Spinal cord (tissue), 10 donors: ENCODE measurements around the gene IZUMO1R. TPM values are rescaled to one million over a fixed set of nuclear protein-coding genes. Genes with fewer than 3 reads are reported as not detected.
"Not testable (repeated sequence)": the region's sequence is repeated elsewhere in the genome, so short reads cannot be mapped to it uniquely, and the experiment has no call there.

Experiments used
- DNase-seq, 6 donors: peaks; one replicate each; pipeline versions ENCODE4 v3.0.0 to v3.0.0-alpha.2; 2013 to 2015; ENCODE audit warnings: low spot score in 6 of 6, low read depth in 4 of 6
- H3K27ac ChIP-seq: one replicate; pipeline ENCODE4 v1.5.1; 2013; ENCODE audit warnings: low read depth, low read length, control low read depth
- H3K27me3 ChIP-seq: one replicate; pipeline ENCODE4 v1.6.1; 2013; ENCODE audit warnings: low read length; ENCODE audit not compliant: control insufficient read depth, insufficient read depth
- H3K36me3 ChIP-seq: one replicate; pipeline ENCODE4 v1.6.1; 2013; ENCODE audit warnings: low read length; ENCODE audit not compliant: control insufficient read depth, insufficient read depth
- H3K4me1 ChIP-seq: one replicate; pipeline ENCODE4 v1.6.1; 2013; ENCODE audit warnings: low read length; ENCODE audit not compliant: control insufficient read depth, insufficient read depth
- H3K4me3 ChIP-seq: one replicate; pipeline ENCODE4 v1.5.1; 2013; ENCODE audit warnings: low read depth, low read length, control low read depth
- H3K9me3 ChIP-seq: one replicate; pipeline ENCODE4 v1.6.1; 2013; ENCODE audit warnings: low read length; ENCODE audit not compliant: control insufficient read depth, insufficient read depth
- WGBS: methylation state at CpG from one replicate; pipeline ENCODE4 v1.1.5; 2013; ENCODE audit warnings: missing lambda C conversion rate; ENCODE audit not compliant: insufficient coverage; 5-methylcytosine and 5-hydroxymethylcytosine counted together
- polyA plus RNA-seq, 2 donors: library from polyadenylated mRNA; unstranded; fragments of 120-200 nt; gene quantifications; one replicate each; pipeline ENCODE4 v1.2.1, GENCODE V29; 2013; ENCODE audit not compliant: insufficient read length in 2 of 2
- total RNA-seq, 2 donors: library from RNA; depleted of rRNA in 1 of 2; stranded (reverse); fragments of 120-200 nt in 1 of 2; fragments of >200 nt in 1 of 2; gene quantifications; one replicate each; pipeline versions ENCODE4 v1.2.3 to v1.2.4, GENCODE V29; 2013 to 2014
- donor health status: healthy.

IZUMO1R gene
- total and polyA plus RNA-seq, 4 donors: 0.27 to 0.28 TPM; not detected in 2

DNA sequence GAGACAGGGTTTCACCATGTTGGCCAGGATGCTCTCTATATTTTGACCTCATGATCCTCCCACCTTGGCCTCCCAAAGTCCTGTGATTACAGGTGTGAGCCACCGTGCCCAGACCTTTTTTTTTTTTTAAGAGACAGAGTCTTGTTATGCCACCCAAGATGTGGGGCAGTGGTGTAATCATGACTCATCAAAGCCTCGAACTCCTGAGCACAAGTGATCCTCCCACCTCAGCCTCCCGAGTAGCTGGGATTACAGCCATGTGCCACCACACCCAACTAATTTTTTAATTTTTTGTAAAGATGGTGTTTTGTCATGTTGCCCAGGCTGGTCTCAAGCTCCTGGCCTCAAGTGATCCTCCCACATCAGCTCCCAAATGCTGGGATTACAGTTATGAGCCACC lies 37.9 kb downstream of the IZUMO1R start:
- H3K27ac ChIP-seq: no peak overlapping the region
- no peak overlapping the region for H3K4me3 ChIP-seq
- DNase-seq: no peak
- H3K27me3 ChIP-seq: no peaks in the 10 kb centered on the region
- H3K9me3 ChIP-seq: no peaks in the 10 kb centered on the region
- H3K36me3 ChIP-seq: no peaks in the 10 kb centered on the region
- WGBS: 80% methylated on average over 1 of the region's 3 CpGs
- H3K4me1 ChIP-seq: no peaks in the 10 kb centered on the region

GRCh38 chr11:94343495-94343894 lies 39.1 kb downstream of the IZUMO1R start:
- WGBS: no CpG with 5 or more reads among the region's 1 CpG
- Histone ChIP-seq H3K4me1 (no peaks in the 10 kb centered on the region), H3K27me3 (no peaks in the 10 kb centered on the region), H3K4me3 (no peak overlapping the region), H3K9me3 (no peaks in the 10 kb centered on the region), H3K36me3 (no peaks in the 10 kb centered on the region), H3K27ac (no peak overlapping the region)
- peak in 1 of 6 donors; percentile 62 for DNase-seq

DNA sequence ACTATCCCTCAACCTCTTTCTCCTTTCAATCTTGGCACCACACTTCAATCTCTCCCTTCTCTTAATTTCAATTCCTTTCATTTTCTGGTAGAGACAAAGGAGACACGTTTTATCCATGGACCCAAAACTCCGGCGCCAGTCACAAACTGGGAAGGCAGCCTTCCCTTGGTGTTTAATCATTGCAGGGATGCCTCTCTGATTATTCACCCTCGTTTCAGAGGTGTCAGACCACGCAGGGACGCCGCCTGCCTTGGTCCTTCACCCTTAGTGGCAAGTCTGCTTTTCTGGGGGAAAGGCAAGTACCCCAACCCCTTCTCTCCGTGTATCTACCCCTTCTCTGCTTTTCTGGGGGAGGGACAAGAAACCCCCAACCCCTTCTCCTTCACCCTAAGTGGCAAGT lies 41.9 kb downstream of the IZUMO1R start:
- H3K36me3 ChIP-seq, H3K27me3 ChIP-seq, DNase-seq, H3K4me1 ChIP-seq, H3K9me3 ChIP-seq, H3K27ac ChIP-seq, H3K4me3 ChIP-seq: not testable (repeated sequence)
- no CpG with 5 or more reads among the region's 8 CpGs for WGBS

- H3K27me3 ChIP-seq, H3K27ac ChIP-seq, H3K36me3 ChIP-seq, H3K9me3 ChIP-seq, H3K4me3 ChIP-seq, H3K4me1 ChIP-seq, DNase-seq: not testable (repeated sequence)
- 40% methylated on average over 3 of the region's 10 CpGs for WGBS
These were observed 46.6 kb downstream of the IZUMO1R start for GRCh38 chr11:94350850-94351563.

Other genes with a start within 250 kb of the IZUMO1R start
- 10 to 100 TPM; 46.7 to 69.9 TPM for gene PANX1, start 175.7 kb upstream of the IZUMO1R start, total RNA-seq
- gene PANX1, start 175.7 kb upstream of the IZUMO1R start, polyA plus RNA-seq: 10 to 100 TPM; 29.4 to 39.9 TPM
- gene GPR83, start 96.8 kb downstream of the IZUMO1R start, total RNA-seq: 1 to 10 TPM; 5.3 to 7.1 TPM
- 1 to 10 TPM; 3.6 to 4.0 TPM for gene GPR83, start 96.8 kb downstream of the IZUMO1R start, polyA plus RNA-seq
- gene MRE11, start 189.3 kb downstream of the IZUMO1R start, total RNA-seq: 10 to 100 TPM; 26.3 to 26.5 TPM
- 10 to 100 TPM; 10.6 to 12.3 TPM for gene MRE11, start 189.3 kb downstream of the IZUMO1R start, polyA plus RNA-seq
- 10 to 100 TPM; 18.6 to 21.5 TPM for gene ANKRD49, start 189.4 kb downstream of the IZUMO1R start, total RNA-seq
- 10 to 100 TPM; 11.2 to 13.6 TPM for gene ANKRD49, start 189.4 kb downstream of the IZUMO1R start, polyA plus RNA-seq
- 1 to 10 TPM in 1 of 2 donors, under 1 TPM in 1; 0.69 to 4.7 TPM for gene C11orf97, start 207.9 kb downstream of the IZUMO1R start, total RNA-seq
- gene C11orf97, start 207.9 kb downstream of the IZUMO1R start, polyA plus RNA-seq: 1 to 10 TPM; 1.3 to 1.4 TPM
- gene FUT4, start 239.3 kb downstream of the IZUMO1R start, total RNA-seq: 1 to 10 TPM; 5.6 to 8.0 TPM
- 1 to 10 TPM; 3.3 to 3.8 TPM for gene FUT4, start 239.3 kb downstream of the IZUMO1R start, polyA plus RNA-seq